Measurements from ENCODE around the gene NDUFS7.

NDUFS7 gene

GRCh38 chr19:1383312-1384084 lies at the start of gene NDUFS7:
Gene NDUFS7 (plus strand): TSS chr19:1383907. CDS start chr19:1383927, 20 bp downstream.
- peak; percentile 89 for DNase-seq

- DNase-seq: no peak
Observed at GRCh38 chr19:1336079-1336684, 47.5 kb upstream of the NDUFS7 start.

DNA sequence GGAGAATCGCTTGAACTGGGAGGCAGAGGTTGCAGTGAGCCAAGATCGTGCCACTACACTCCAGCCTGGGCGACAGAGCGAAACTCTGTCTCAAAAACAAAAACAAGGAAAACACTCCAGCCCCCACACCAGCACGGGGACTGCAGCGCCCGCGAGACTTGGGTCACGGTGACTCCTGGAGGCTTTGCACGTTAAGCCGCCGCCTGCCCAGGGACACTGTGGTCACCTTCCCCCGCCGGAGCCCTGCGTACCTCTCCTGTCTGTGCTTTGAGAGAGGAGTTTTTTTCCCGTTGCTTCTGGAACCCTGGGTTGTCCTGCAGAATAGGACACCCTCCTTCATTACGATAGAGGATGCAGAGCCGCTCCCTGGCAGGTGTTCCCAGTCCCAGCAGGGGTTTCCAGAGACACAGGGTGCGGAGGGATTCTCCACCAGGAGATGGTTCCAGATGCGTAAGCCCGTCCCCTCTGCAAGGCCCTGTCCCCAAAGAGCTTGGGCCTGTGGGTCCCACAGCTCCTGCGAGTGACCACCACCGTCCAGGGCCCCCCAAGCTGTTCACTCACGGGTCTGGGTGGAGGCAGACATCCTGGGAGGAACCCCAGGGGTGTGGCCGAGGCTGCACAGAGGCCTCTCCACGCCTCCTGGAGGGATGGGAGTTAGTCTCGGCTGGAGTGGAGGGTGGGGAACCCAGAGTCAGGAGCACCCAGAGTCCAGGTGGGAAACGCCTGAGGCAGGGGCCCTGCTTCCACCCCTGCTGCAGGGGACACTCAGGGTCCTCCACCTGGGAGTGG lies 42.8 kb upstream of the NDUFS7 start:
- DNase-seq: no peak

- no peak for DNase-seq
Observed at GRCh38 chr19:1343041-1343440, 40.7 kb upstream of the NDUFS7 start.

GRCh38 chr19:1349211-1349610 lies 34.5 kb upstream of the NDUFS7 start:
- no peak for DNase-seq

DNA sequence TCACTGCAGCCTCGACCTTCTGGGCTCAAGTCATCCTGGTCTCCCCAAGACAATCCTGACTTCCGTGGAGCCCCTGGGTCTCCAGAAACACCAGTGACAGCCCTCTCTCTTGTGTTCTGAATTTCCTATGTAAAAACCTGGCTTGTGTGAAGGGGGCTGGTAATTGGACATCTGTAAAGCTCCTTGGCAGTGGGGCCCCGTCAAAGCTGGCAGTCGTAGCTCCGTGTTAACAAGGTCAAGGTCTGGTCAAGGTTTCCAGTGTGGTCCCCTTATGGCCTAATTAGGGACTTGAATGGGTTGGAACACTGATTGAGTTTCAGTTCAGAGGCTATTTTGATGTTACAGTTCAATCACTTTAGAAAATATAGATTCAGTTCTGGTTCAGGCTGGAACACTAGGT lies 32.8 kb upstream of the NDUFS7 start:
- no peak for DNase-seq

DNA sequence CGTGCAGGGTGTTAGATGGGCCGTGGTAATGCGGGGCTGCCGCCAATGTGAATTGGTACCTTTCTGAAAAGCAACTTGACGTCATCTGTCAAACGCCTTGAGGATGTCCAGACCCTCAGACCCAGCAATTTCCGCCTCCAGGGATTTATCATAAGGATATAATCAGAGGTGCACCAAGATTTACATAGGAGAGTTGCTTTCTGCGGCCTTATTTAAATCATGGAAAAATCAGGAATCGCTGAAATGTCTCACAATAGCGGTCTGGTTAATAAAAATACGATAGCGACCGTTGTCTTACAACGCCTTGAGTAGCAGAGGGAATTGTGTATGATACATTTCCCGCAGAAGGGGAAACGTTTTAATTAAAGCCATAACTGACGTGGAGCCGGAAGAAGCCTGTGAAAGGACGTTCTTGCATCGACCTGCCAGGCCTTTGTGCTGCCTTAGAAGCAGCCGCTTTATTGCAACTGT lies 32.3 kb upstream of the NDUFS7 start:
- no peak for DNase-seq

- no peak for DNase-seq
Observed at GRCh38 chr19:1353144-1353543, 30.6 kb upstream of the NDUFS7 start.

GRCh38 chr19:1354970-1355567 lies 28.6 kb upstream of the NDUFS7 start:
- DNase-seq: no peak

GRCh38 chr19:1355568-1356507 lies 27.9 kb upstream of the NDUFS7 start:
- DNase-seq: no peak

- no peak for DNase-seq
Observed at GRCh38 chr19:1356508-1356865, 27.2 kb upstream of the NDUFS7 start.

DNA sequence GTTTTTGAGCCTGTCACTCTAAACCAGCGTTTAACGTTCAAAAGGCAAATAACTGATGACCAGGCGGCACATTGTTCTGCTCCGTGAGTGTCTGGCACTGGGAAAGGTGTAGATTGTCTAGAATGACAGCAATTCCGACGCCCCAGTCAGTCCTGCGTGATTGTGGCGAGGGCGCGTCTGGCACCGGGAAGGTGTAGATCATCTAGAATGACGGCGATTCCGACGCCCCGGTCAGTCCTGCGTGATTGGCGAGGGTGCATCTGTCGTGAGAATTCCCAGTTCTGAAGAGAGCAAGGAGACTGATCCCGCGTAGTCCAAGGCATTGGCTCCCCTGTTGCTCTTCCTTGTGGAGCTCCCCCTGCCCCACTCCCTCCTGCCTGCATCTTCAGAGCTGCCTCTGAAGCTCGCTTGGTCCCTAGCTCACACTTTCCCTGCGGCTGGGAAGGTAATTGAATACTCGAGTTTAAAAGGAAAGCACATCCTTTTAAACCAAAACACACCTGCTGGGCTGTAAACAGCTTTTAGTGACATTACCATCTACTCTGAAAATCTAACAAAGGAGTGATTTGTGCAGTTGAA lies 26.1 kb upstream of the NDUFS7 start:
- no peak for DNase-seq

- no peak for DNase-seq
Observed at GRCh38 chr19:1360126-1360817, 23.4 kb upstream of the NDUFS7 start.

- no peak for DNase-seq
Observed at GRCh38 chr19:1360818-1361461, 22.8 kb upstream of the NDUFS7 start.

DNA sequence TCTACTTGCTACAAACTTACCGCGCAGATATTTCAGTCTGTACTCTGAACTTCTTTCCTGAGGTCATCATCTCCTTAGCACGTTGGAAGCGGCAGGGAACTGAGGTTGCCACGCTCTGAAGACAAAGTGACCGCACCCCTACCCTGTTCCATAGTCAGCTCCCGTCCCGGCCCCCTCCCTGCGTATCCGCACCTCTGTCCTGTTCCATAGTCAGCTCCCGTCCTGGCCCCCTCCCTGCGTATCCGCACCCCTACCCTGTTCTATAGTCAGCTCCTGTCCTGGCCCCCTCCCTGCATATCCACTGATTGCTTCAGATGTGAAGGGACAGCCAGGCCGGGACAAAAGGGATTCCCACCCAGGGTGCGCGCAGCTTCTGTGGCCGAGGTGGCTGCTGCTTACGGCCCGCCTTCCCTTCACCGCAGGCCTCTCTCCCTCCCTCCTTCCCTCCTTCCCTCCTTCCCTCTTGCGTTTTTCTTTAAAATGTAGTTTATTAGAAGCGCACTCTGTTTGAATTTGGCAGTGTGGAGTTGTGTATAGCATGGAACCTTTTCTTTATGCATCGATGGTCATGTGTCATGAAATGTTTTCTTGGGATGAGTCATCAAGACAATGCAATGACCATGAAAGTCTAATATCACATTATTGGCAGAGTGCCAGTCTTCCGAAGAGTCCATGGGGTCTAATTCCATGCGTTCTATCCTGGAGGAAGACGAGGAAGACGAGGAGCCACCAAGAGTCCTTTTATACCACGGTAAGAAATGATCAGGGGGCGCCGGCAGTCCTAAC lies 21.9 kb upstream of the NDUFS7 start:
- DNase-seq: no peak

DNA sequence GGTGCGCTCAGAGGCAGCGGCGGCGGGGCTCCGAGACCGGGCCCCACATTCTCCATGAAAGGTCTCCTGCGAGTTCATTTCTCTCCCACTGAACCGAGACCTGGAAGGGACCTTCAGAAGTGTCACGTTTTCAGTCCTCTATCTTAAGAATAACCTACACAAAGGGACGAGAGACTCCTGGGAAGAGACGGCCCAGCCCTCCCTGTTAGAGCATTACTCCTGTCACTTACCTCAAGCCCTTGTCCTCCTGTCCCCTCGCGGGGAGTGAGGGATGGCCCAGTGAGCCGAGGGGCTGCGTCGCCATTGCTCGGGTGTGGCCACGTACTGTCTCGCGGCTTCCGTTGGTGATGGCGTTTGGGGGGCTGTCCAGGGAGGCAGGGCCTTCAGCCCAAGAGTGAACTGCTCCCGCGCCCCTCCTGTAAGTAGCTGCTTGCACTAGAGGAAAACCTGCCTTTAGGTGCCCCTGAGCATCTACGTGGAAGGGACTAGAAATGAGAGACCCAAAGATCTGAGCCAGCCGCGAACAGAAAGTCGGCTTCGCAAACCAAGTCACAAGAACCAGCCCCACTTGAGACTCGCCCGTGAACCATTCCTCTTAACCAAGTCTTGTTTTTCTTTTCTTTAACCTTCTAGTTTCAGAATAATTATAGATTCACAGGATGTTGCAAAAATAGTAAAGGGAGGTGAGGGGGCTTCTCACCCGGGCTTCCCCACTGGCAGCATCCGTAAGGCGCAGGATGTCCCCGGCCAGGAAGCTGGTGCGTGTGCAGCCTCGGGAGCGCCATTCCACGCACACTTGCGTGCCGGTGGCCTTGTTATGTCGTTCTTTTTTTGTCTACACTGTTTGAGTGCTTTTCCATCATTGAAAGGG lies 21.1 kb upstream of the NDUFS7 start:
- no peak for DNase-seq

DNA sequence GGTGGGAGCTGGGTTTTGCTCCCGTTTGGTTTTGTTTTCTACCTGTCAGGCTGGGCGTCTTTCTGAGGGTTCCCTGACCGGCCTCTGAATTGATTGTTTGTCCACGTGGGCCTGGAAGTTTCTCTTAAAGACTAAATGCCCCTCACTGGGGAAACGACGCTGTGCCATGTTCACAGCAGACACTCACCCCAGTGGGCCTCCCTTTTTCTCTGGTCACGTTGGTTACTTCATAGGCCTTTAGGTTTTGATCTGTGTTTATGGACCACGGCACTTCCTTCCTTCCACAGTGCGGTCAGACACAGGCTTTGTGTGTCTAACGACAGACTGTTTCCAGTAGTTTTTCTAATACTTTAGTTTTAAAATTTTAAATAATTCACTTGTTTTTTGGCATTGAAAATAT lies 20.1 kb upstream of the NDUFS7 start:
- no peak for DNase-seq

GRCh38 chr19:1364070-1364704 lies 19.5 kb upstream of the NDUFS7 start:
- DNase-seq: no peak

Data from NCI-H2171 treated with DMSO at 0.1 percent for 48 hours (cell line).